ENCODE results near the gene KRTCAP2.

- no peak for TF ChIP-seq CTCF (IDR thresholded peaks at IDR 0.05; ENCODE audit: low read depth, low read length, missing input control)
- no peak for TF ChIP-seq MAX (IDR thresholded peaks at IDR 0.05)
- TF ChIP-seq TAF1 (conservative IDR thresholded peaks at IDR 0.05) = no peak
- no peak for TF ChIP-seq REST (IDR thresholded peaks at IDR 0.05)
Measured at GRCh38 chr1:155208541-155209311, 35.6 kb upstream of the KRTCAP2 start, which contains the start of gene MTX1.
